GM08714 (cell line): Measurements from ENCODE around the gene AGAP1.
"Not testable (repeated sequence)": the region's sequence is repeated elsewhere in the genome, so short reads cannot be mapped to it uniquely, and the experiment has no call there.

Experiments
- H3K4me3 ChIP-seq: fragments of 200-500 bp; sonication (Bioruptor generic); 2 replicates; pipeline ENCODE4 v1.5.1; 2014; ENCODE audit warnings: mild to moderate bottlenecking, low read length, inconsistent platforms
- ZNF274 ChIP-seq: IDR thresholded peaks from 2 replicates; pipeline ENCODE4 v1.6.1; 2012; ENCODE audit warnings: mild to moderate bottlenecking, low read depth, low read length

The AGAP1 gene

GRCh38 chr2:235596272-235596671 lies 102.4 kb downstream of the AGAP1 start:
- no peak overlapping the region for H3K4me3 ChIP-seq
- TF ChIP-seq ZNF274: no peak

- no peak for TF ChIP-seq ZNF274
- H3K4me3 ChIP-seq: no peak overlapping the region
Observed at GRCh38 chr2:235597081-235597615, 103.3 kb downstream of the AGAP1 start.

- no peak overlapping the region for H3K4me3 ChIP-seq
- TF ChIP-seq ZNF274: no peak
Observed at GRCh38 chr2:235598026-235598425, 104.2 kb downstream of the AGAP1 start.

GRCh38 chr2:235598532-235599531 lies 105.0 kb downstream of the AGAP1 start:
- TF ChIP-seq ZNF274: no peak
- H3K4me3 ChIP-seq: no peak overlapping the region

- no peak for TF ChIP-seq ZNF274
- H3K4me3 ChIP-seq: no peak overlapping the region
Observed at GRCh38 chr2:235599596-235600338, 105.9 kb downstream of the AGAP1 start.

- no peak for TF ChIP-seq ZNF274
- H3K4me3 ChIP-seq: no peak overlapping the region
Observed at GRCh38 chr2:235600406-235600805, 106.6 kb downstream of the AGAP1 start.

- no peak overlapping the region for H3K4me3 ChIP-seq
- no peak for TF ChIP-seq ZNF274
Observed at GRCh38 chr2:235600926-235601325, 107.1 kb downstream of the AGAP1 start.

GRCh38 chr2:235601960-235602704 lies 108.3 kb downstream of the AGAP1 start:
- TF ChIP-seq ZNF274: no peak
- H3K4me3 ChIP-seq: no peak overlapping the region

- H3K4me3 ChIP-seq: not testable (repeated sequence)
Observed at GRCh38 chr2:235602971-235603370, 109.1 kb downstream of the AGAP1 start.

- no peak for TF ChIP-seq ZNF274
- no peak overlapping the region for H3K4me3 ChIP-seq
Observed at GRCh38 chr2:235603659-235604058, 109.8 kb downstream of the AGAP1 start.

- no peak overlapping the region for H3K4me3 ChIP-seq
- no peak for TF ChIP-seq ZNF274
Observed at GRCh38 chr2:235605312-235606003, 111.6 kb downstream of the AGAP1 start.

GRCh38 chr2:235606004-235606715 lies 112.3 kb downstream of the AGAP1 start:
- no peak overlapping the region for H3K4me3 ChIP-seq
- no peak for TF ChIP-seq ZNF274
